GM12874 (cell line): ENCODE measurements around the gene PHPT1.

Experiments
- CTCF ChIP-seq: IDR thresholded peaks from 2 replicates; pipeline ENCODE4 v1.5.1; 2011; ENCODE audit warnings: low read depth, mild to moderate bottlenecking, control low read depth, low read length, moderate library complexity; ENCODE audit not compliant: insufficient read depth

PHPT1 gene

GRCh38 chr9:136855461-136856078, 6.4 kb downstream of the PHPT1 start:
- TF ChIP-seq CTCF = no peak

- no peak for TF ChIP-seq CTCF
Observed at GRCh38 chr9:136856079-136856476, 6.9 kb downstream of the PHPT1 start.

DNA sequence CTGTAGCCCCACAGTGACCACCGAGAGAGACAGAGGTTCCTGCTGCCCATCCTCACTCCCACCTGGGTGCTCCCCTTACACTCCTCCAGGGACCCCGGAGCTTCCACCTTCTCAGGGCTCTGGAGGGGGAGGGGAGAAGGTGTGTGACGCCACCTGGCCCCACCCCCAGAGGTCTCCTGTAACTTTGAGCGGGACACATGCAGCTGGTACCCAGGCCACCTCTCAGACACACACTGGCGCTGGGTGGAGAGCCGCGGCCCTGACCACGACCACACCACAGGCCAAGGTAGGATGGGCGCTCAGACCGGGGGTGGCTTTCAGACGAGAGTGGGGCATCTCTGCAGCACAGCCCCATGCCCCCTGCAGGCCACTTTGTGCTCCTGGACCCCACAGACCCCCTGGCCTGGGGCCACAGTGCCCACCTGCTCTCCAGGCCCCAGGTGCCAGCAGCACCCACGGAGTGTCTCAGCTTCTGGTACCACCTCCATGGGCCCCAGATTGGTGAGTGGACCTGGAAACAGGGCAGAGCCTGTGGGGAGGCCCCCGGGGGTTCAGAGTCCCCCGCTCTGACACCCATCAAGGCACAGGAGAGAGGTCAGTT, 7.4 kb downstream of the PHPT1 start:
- TF ChIP-seq CTCF = 0 out of 2 replicates have a peak, but pooled peaks have one; percentile 4

GRCh38 chr9:136857166-136857565, 8.0 kb downstream of the PHPT1 start:
- TF ChIP-seq CTCF = no peak

DNA sequence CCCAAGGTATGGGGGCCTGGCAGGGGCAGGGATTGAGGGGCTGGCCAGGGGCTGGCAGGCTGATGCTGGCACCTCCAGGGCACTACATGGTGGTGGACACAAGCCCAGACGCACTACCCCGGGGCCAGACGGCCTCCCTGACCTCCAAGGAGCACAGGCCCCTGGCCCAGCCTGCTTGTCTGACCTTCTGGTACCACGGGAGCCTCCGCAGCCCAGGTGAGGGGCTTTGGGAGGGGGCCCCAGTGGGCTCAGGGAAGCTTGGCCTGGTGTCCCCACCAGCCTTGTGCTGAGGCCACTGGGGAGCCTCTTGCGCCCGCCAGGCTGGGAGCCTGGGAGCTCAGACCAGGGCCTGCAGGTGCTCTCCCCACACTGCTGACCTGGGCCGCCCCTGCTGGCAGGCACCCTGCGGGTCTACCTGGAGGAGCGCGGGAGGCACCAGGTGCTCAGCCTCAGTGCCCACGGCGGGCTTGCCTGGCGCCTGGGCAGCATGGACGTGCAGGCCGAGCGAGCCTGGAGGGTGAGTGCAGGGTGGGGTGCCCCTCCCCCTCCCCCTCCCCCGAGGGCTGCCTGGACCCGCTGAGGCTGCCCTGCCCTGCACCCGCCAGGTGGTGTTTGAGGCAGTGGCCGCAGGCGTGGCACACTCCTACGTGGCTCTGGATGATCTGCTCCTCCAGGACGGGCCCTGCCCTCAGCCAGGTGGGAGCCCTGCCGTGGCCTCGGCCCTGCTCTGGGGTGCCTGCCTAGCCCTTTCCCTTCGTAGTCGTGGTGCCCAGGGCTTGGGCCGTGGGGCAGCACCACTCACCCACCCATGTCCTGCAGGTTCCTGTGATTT, 8.6 kb downstream of the PHPT1 start:
- no peak for TF ChIP-seq CTCF

DNA sequence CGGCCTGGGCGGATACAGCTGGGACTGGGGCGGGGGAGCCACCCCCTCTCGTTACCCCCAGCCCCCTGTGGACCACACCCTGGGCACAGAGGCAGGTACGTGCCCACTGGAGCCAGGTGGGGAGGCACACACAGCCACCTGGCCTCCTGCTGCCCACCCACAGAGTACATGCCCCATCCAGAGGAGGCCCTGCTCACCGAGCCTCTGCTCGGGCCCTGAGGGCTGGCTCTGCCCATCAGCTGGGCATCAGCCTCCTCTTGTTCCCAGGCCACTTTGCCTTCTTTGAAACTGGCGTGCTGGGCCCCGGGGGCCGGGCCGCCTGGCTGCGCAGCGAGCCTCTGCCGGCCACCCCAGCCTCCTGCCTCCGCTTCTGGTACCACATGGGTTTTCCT, 9.2 kb downstream of the PHPT1 start:
- no peak for TF ChIP-seq CTCF

GRCh38 chr9:136858844-136859757, 9.9 kb downstream of the PHPT1 start:
- no peak for TF ChIP-seq CTCF
